Psoas muscle (tissue), 8 donors: ENCODE measurements around the gene ACVR1. TPM values are rescaled to one million over a fixed set of nuclear protein-coding genes. Genes with fewer than 3 reads are reported as not detected.

Experiments
- ATAC-seq, 4 donors: fragments of 200-7000 bp; cut with Tn5 transposase; one replicate each; pipeline ENCODE4 v1.9.1; 2020; ENCODE audit warnings: moderate library complexity in 3 of 4, mild to moderate bottlenecking in 2 of 4
- DNase-seq, 2 donors: peaks; one replicate each; pipeline ENCODE4 v3.0.0-alpha.2; 2020
- H3K27ac ChIP-seq: fragments of 200-600 bp; one replicate; pipeline ENCODE4 v1.8.0; 2022
- H3K27me3 ChIP-seq, 3 donors: fragments of 200-600 bp in 1 of 3; one replicate each; pipeline versions ENCODE4 v1.6.1 to v1.8.0; 2013 to 2022; ENCODE audit warnings: low read length in 2 of 3, mild to moderate bottlenecking in 2 of 3, moderate library complexity in 1 of 3; ENCODE audit not compliant: insufficient read depth in 3 of 3
- H3K36me3 ChIP-seq, 2 donors: fragments of 200-600 bp in 1 of 2; one replicate each; pipeline versions ENCODE4 v1.6.1 to v1.8.0; 2013 to 2022; ENCODE audit warnings: low read depth in 1 of 2, mild to moderate bottlenecking in 1 of 2, moderate library complexity in 1 of 2; ENCODE audit not compliant: insufficient read depth in 1 of 2
- H3K4me1 ChIP-seq: fragments of 200-600 bp; one replicate; pipeline ENCODE4 v1.8.0; 2022
- H3K4me3 ChIP-seq: fragments of 200-600 bp; one replicate; pipeline ENCODE4 v1.8.0; 2022; ENCODE audit warnings: mild to moderate bottlenecking
- H3K9me3 ChIP-seq: fragments of 200-600 bp; one replicate; pipeline ENCODE4 v1.8.0; 2022
- CTCF ChIP-seq: fragments of 200-600 bp; IDR thresholded peaks from one replicate; pipeline ENCODE4 v1.8.0; 2022; ENCODE audit warnings: antibody characterized with exemption
- WGBS, 3 donors: extraction: QIAGEN DNeasy Blood & Tissue Kit; methylation state at CpG; one replicate each; pipeline versions ENCODE4 v1.1.6 to v1.1.7; 2013; 5-methylcytosine and 5-hydroxymethylcytosine counted together
- intact Hi-C, 2 donors: fragments of 100-400 bp; cut with DNase I; formaldehyde crosslinking; loops; one replicate each; pipeline versions ENCODE4 v1.11.0 to v1.14.2; 2022
- polyA plus RNA-seq, 3 donors: library from polyadenylated mRNA; stranded (reverse); fragments of 200-250 nt; gene quantifications; one replicate each; pipeline ENCODE4 v1.2.3, GENCODE V29; 2013
- total RNA-seq, 4 donors: library from RNA; stranded (reverse); fragmentation: NEBNext Ultra II Directional in 2 of 4; extraction: Animal tissue kit (Norgen Biotek cat#: 25700) in 2 of 4; gene quantifications; one replicate each; pipeline versions ENCODE4 v1.2.1 to v1.2.4, GENCODE V29; 2021 to 2023
- donor health status: healthy with polysubstance abuse.
- donor health status: DM: no; HTN: no; CAD: no; lungs with moderate emphysema.
- donor health status: Bipolar disorder and iron deficiency.
- donor health status: healthy.
- donor health status: DM: yes; HTN: yes; CAD: no.
- donor health status: DM: no; HTN: no; CAD: no.
- donor health status: DM: no; HTN: no; CAD: no.
- donor health status: DM: yes; HTN: yes; CAD: no.

The ACVR1 gene
- total and polyA plus RNA-seq, 7 donors = 9.5 to 28.0 (median 24.1) TPM

- intact Hi-C loops = loop anchor here in 1 of 2 donors (2.0 kb wide), 1 partner anchor 73 kb away; no protein-coding TSS in a partner anchor
These were observed 56.4 kb downstream of the ACVR1 start for GRCh38 chr2:157819761-157820160.

GRCh38 chr2:157818227-157818626 lies 57.9 kb downstream of the ACVR1 start:
- Histone ChIP-seq H3K4me3 (no peak overlapping the region), H3K27me3 (no peaks in the 10 kb centered on the region), H3K9me3 (no peaks in the 10 kb centered on the region), H3K27ac (no peak overlapping the region), H3K36me3 (peaks cover 4 to 40% of the 10 kb centered on the region in 2 donors), H3K4me1 (peaks cover 23% of the 10 kb centered on the region)
- WGBS, 3 donors = 91 to 97% (median 91%) methylated on average over 7 of the region's 7 CpGs
- intact Hi-C loops = no loop called here
- DNase-seq (no peak), ATAC-seq (no peak)
- TF ChIP-seq CTCF = no peak

More at GRCh38 chr2:157819761-157820160, 56.4 kb downstream of the ACVR1 start:
- no peak for TF ChIP-seq CTCF
- H3K4me3 ChIP-seq = no peak overlapping the region
- peaks cover 4 to 37% of the 10 kb centered on the region in 2 donors for H3K36me3 ChIP-seq
- no peak overlapping the region for H3K27ac ChIP-seq
- WGBS, 3 donors = 74 to 85% (median 81%) methylated on average over 5 of the region's 5 CpGs
- no peak for DNase-seq
- no peak for ATAC-seq
- peaks cover 29% of the 10 kb centered on the region for H3K4me1 ChIP-seq
- no peaks in the 10 kb centered on the region for H3K27me3 ChIP-seq
- no peaks in the 10 kb centered on the region for H3K9me3 ChIP-seq

GRCh38 chr2:157815421-157815820 lies 60.7 kb downstream of the ACVR1 start:
- Histone ChIP-seq H3K27ac (no peak overlapping the region), H3K9me3 (no peaks in the 10 kb centered on the region), H3K4me3 (no peak overlapping the region), H3K36me3 (peaks cover 4 to 40% of the 10 kb centered on the region in 2 donors), H3K4me1 (peaks cover 3% of the 10 kb centered on the region), H3K27me3 (no peaks in the 10 kb centered on the region)
- TF ChIP-seq CTCF = no peak
- ATAC-seq = no peak
- intact Hi-C loops = no loop called here
- DNase-seq = no peak
- WGBS, 3 donors = 98 to 100% (median 100%) methylated on average over 1 of the region's 1 CpG

GRCh38 chr2:157813467-157813866 lies 62.7 kb downstream of the ACVR1 start:
- no peak overlapping the region for H3K27ac ChIP-seq

More at GRCh38 chr2:157813467-157813866, 62.7 kb downstream of the ACVR1 start:
- DNase-seq (no peak), ATAC-seq (no peak)
- Histone ChIP-seq H3K4me1 (peaks cover 22% of the 10 kb centered on the region), H3K4me3 (no peak overlapping the region), H3K36me3 (peaks cover 4 to 39% of the 10 kb centered on the region in 2 donors), H3K27me3 (no peaks in the 10 kb centered on the region), H3K9me3 (no peaks in the 10 kb centered on the region)
- intact Hi-C loops = no loop called here
- no peak for TF ChIP-seq CTCF
- WGBS, 3 donors = 85 to 91% (median 88%) methylated on average over 2 of the region's 2 CpGs
